SKM-1 (cell line): ENCODE results near the gene CBLN2.

ENCODE experiments used
- DNase-seq: peaks from one replicate; lab custom pipeline; 2025; ENCODE audit not compliant: unreplicated experiment; lab: John Stamatoyannopoulos, UW

The CBLN2 gene

GRCh38 chr18:72544092-72544886 is at the start of gene CBLN2:
CBLN2 (minus strand) TSS chr18:72544342; CDS start chr18:72542160, 2,182 bp downstream.
- peak; percentile 11 for DNase-seq

- no peak for DNase-seq
Observed at GRCh38 chr18:72588360-72588759, 44.2 kb upstream of the CBLN2 start.

GRCh38 chr18:72584787-72585186 is 40.6 kb upstream of the CBLN2 start:
- DNase-seq: no peak

DNA sequence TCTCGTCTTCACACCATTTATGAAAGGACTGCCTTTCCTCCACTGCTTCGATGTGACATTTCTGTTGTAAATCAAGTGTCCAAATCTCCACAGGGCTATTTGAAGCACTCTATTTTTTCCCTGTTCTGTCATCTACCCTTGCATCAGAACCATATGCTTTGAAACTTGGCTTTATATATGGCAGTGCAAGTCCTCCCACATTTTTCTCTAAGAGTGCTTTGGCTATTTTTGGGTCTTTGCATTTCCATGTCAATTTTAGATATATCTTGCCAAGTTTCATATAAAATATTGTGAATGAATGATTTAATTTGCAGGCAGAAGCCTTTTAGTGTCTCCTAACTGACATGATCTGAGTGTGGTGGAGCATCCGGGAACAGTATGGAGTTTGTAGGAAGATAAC is 37.8 kb upstream of the CBLN2 start:
- no peak for DNase-seq

DNA sequence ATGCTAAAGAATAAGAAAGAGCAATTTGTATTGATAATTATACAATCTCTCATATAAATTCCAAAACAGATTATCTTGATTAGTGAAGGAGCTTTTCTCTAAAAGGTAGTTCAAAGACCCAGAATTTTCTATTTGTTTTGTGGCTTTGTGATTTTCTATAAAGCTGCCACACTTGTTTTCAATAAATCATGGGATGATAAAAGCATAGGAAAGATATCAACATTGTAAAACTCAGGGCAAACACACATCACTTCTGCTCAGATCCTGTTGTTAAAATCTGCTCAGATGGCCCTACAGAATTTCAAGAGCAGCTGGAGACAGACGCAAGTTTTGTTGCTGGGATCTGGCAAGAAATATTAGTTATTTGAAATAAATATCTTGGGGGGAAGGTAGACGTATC is 28.8 kb upstream of the CBLN2 start:
- DNase-seq: no peak

DNA sequence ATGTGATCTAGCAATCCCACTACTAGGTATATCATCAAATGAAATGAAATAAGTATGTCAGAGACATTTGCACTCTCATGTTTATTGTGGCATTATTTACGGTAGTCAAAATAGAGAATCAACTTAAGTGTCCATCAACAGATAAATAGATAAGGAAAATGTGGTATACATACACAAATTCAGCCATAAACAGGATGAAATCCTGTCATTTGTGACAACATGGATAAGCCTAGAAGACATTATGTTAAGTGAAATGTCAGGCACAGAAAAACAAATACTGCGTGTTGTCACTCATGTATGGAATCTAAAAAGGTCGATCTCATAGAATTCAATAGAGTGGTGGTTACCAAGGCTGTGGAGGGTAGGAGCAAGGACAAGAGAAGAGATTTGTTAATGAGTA is 22.1 kb upstream of the CBLN2 start:
- no peak for DNase-seq

DNA sequence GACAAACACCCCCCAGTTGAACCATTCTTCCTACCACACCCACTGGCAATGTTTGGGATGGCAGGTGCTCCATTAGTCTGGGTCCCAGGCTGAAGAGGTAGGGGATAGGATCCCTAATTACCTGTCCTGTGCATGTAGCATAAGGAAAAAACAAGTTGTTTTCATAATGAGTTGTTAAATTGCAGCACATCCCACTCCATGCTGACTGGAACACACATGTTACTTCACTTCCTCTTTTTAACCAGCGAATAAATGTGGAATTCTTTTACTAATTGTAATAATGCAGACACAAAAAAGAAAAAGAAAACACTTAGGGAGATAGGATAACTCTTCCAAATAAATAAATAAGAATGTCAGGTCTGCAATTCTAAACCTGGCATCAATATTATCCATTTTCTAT is 11.8 kb upstream of the CBLN2 start:
- DNase-seq: no peak

- no peak for DNase-seq
Observed at GRCh38 chr18:72555101-72555500, 11.0 kb upstream of the CBLN2 start.

GRCh38 chr18:72543357-72544055 is 636 bp downstream of the CBLN2 start:
- no peak for DNase-seq

DNA sequence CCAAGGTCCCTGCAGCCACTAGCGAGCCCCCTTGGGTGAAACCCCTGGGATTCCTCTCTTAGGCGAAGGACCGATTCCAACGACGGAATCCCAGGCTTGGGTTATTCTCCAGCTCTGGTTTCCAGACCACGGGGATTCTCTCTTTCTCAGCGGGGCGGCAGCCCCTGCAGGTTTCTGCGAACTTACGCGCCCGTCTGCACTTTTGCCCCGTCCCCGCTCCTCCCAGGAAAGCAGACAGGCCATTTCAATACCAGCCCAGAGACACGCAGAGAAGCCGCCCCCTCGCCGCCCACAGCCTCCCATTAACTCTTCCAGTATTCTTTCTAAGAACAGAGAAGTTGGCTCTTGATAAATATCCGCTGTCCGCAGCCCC is 1.2 kb downstream of the CBLN2 start:
- DNase-seq: no peak

GRCh38 chr18:72542342-72542741 is 1.8 kb downstream of the CBLN2 start:
- no peak for DNase-seq

DNA sequence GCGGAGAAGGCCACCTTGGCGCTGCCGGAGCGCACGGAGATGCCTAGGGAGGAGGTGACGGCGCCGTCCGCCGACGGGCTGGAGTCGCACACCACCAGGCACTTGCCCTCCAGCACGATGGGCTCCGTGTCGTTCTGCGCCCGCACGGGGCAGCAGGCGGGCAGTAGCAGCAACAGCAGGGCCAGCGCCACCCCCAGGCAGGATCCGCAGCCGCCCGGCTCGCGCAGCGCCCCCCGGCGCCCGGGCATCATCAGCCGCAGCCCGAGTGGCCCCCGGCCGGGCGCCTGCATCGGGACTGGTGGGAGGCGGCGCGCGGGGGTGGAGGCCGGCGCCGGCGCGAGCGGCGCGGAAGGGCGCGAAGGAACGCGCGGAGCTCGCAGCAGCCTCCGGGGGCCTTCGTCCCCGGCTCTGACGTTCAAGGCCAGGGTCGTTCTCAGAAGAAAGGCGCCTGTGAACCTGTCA is 2.2 kb downstream of the CBLN2 start:
- no peak for DNase-seq

- no peak for DNase-seq
Observed at GRCh38 chr18:72539901-72540300, 4.2 kb downstream of the CBLN2 start.

DNA sequence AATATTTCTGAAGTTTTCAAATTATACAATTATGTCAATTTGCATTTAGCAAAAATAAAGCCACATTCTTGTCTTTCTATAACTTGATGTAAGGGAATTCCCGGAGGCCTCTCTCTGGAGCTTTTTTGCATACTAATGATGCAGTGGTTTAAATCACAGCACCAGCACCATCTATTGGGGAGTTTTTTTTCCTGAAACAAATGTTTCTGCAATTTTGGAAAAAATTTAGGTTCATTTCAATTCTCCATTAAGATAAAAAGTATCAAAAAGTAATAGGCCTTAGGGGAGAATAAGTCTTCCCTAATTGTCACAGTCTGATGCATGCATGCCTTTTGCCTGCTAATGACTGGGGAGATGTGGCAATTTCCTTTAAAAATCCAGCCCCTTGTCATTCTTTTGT is 13.5 kb downstream of the CBLN2 start:
- no peak for DNase-seq

DNA sequence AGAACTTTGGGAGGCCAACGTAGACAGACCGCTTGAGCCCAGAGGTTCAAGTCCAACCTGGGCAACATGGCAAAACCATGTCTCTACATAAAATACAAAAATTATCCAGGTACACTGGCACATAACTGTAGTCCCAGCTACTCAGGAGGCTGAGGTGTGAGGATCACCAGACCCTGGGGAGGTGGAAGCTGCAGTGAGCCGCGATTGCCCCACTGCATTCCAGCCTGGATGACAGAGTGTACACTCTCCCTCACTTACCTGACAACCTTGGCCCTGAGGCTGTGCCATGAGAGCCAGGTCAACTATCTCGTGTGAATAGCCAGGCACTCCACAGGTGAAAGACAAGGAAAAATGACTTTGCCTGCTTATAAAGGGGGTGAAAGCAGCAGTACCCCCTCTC is 39.3 kb downstream of the CBLN2 start:
- no peak for DNase-seq

DNA sequence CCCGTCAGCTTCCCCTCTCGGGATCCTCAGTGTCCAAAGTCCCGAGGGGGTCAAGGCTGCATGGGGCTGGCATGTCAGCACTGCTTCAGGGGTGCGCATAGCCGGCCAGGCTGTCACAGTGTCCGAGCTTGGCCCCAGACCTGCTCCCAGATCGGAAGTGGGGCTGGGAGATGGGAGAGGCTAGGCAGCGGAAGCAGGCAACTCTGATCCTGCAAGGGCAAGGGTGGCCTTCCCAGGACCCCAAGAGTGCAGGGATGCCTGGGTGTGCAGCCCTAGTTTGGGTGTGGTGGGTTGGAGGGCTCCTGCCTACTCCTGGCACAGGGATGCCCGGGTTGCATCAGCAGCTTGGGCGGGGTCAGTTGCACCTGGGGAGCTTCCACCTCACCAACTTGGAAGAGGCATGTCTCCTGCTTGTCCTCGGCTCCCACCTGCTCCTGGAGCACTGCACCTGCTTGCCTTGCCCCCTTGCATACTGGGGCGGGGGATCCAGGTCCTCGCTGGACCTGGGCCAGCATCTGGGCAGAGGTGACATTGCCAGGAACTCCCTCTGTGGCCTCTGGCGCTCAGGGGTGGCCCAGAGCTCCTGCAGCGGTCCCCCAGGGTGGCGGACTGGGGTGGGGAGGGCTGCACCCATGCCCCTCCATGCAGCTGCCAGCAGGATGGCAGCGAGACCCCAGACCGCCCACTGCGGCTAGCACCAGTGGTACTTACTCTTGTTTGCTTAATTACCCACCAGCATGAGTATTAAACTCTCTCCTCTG is 41.3 kb downstream of the CBLN2 start:
- DNase-seq: no peak

- no peak for DNase-seq
Observed at GRCh38 chr18:72492497-72492896, 51.6 kb downstream of the CBLN2 start.
